Panc1 (cell line): ENCODE measurements around the gene SENP5.

Source experiments
- POLR2AphosphoS5 ChIP-seq: IDR thresholded peaks from 2 replicates; pipeline ENCODE4 v1.6.1; 2012; ENCODE audit warnings: mild to moderate bottlenecking, low read depth, low read length, moderate library complexity
- SIN3A ChIP-seq: IDR thresholded peaks from 2 replicates; pipeline ENCODE4 v1.6.1; 2012; ENCODE audit warnings: low read depth, mild to moderate bottlenecking, low read length, moderate library complexity, borderline replicate concordance; ENCODE audit not compliant: insufficient read depth
- TCF7L2 ChIP-seq: IDR thresholded peaks from 2 replicates; pipeline ENCODE4 v1.6.1; 2011; ENCODE audit warnings: mild to moderate bottlenecking, low read depth, low read length, inconsistent platforms
- TF ChIP-seq, protein P1 (sequence below): fragments of 450-650 bp; IDR thresholded peaks from 2 replicates; pipeline ENCODE4 v1.5.1; 2017; ENCODE audit warnings: mild to moderate bottlenecking
- TF ChIP-seq, protein P2 (sequence below), 2 experiments: IDR thresholded peaks; 2 replicates each; pipeline ENCODE4 v1.6.1; 2011 to 2012; ENCODE audit warnings: low read depth in 2 of 2, control low read depth in 1 of 2, low read length in 1 of 2, mild to moderate bottlenecking in 1 of 2, moderate library complexity in 1 of 2; ENCODE audit not compliant: insufficient read depth in 1 of 2

- TF ChIP-seq, protein P1, sequence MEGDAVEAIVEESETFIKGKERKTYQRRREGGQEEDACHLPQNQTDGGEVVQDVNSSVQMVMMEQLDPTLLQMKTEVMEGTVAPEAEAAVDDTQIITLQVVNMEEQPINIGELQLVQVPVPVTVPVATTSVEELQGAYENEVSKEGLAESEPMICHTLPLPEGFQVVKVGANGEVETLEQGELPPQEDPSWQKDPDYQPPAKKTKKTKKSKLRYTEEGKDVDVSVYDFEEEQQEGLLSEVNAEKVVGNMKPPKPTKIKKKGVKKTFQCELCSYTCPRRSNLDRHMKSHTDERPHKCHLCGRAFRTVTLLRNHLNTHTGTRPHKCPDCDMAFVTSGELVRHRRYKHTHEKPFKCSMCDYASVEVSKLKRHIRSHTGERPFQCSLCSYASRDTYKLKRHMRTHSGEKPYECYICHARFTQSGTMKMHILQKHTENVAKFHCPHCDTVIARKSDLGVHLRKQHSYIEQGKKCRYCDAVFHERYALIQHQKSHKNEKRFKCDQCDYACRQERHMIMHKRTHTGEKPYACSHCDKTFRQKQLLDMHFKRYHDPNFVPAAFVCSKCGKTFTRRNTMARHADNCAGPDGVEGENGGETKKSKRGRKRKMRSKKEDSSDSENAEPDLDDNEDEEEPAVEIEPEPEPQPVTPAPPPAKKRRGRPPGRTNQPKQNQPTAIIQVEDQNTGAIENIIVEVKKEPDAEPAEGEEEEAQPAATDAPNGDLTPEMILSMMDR, result no peak
- TF ChIP-seq, protein P2, sequence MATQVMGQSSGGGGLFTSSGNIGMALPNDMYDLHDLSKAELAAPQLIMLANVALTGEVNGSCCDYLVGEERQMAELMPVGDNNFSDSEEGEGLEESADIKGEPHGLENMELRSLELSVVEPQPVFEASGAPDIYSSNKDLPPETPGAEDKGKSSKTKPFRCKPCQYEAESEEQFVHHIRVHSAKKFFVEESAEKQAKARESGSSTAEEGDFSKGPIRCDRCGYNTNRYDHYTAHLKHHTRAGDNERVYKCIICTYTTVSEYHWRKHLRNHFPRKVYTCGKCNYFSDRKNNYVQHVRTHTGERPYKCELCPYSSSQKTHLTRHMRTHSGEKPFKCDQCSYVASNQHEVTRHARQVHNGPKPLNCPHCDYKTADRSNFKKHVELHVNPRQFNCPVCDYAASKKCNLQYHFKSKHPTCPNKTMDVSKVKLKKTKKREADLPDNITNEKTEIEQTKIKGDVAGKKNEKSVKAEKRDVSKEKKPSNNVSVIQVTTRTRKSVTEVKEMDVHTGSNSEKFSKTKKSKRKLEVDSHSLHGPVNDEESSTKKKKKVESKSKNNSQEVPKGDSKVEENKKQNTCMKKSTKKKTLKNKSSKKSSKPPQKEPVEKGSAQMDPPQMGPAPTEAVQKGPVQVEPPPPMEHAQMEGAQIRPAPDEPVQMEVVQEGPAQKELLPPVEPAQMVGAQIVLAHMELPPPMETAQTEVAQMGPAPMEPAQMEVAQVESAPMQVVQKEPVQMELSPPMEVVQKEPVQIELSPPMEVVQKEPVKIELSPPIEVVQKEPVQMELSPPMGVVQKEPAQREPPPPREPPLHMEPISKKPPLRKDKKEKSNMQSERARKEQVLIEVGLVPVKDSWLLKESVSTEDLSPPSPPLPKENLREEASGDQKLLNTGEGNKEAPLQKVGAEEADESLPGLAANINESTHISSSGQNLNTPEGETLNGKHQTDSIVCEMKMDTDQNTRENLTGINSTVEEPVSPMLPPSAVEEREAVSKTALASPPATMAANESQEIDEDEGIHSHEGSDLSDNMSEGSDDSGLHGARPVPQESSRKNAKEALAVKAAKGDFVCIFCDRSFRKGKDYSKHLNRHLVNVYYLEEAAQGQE (IDR thresholded peaks at IDR 0.05; ENCODE audit: insufficient read depth in 1 of 2, low read depth in 2 of 2, low read length in 1 of 2), result no peak
- TF ChIP-seq POLR2AphosphoS5 (no peak), SIN3A (no peak), TCF7L2 (no peak)
Observed at GRCh38 chr3:196927571-196928453, 60.1 kb downstream of the SENP5 start.
